WTC11 (cell line): Measurements from ENCODE around the gene DYNLT1. TPM values are rescaled to one million over a fixed set of nuclear protein-coding genes. Genes with fewer than 3 reads are reported as not detected.

Experiments used
- ATAC-seq: fragments of 200-7000 bp; cut with Tn5 transposase; 2 replicates; pipeline ENCODE4 v1.10.0; 2021; ENCODE audit warnings: mild to moderate bottlenecking, moderate library complexity
- CTCF ChIA-PET: fragments of 300-600 bp; sonication (Branson Sonifier 250); formaldehyde crosslinking; loops from one replicate; lab custom pipeline; 2021; ENCODE audit warnings: antibody characterized with exemption; lab: Charles Lee
- POLR2A ChIA-PET: fragments of 350-600 bp; sonication (Branson Sonifier 250); formaldehyde crosslinking; loops from one replicate; lab custom pipeline; 2021; ENCODE audit warnings: antibody characterized with exemption; lab: Charles Lee
- DNase-seq: peaks from one replicate; pipeline ENCODE4 v3.0.0; 2021; ENCODE audit warnings: low spot score
- H3K27ac Mint-ChIP-seq: 2 replicates; pipeline ENCODE4 v1.8.0; 2021; ENCODE audit warnings: mixed read lengths
- H3K27me3 Mint-ChIP-seq: 2 replicates; pipeline ENCODE4 v1.8.0; 2021; ENCODE audit warnings: low read depth, mild to moderate bottlenecking, moderate library complexity, mixed read lengths
- H3K36me3 Mint-ChIP-seq: 2 replicates; pipeline ENCODE4 v1.8.0; 2021; ENCODE audit warnings: mixed read lengths
- H3K4me1 Mint-ChIP-seq: 2 replicates; pipeline ENCODE4 v1.8.0; 2022; ENCODE audit warnings: mixed read lengths
- H3K4me3 Mint-ChIP-seq: 2 replicates; pipeline ENCODE4 v1.8.0; 2021; ENCODE audit warnings: mild to moderate bottlenecking, moderate library complexity, mixed read lengths
- H3K9me3 Mint-ChIP-seq: 2 replicates; pipeline ENCODE4 v1.8.0; 2021; ENCODE audit warnings: mixed read lengths
- ARID4B ChIP-seq: sonication (generic); formaldehyde crosslinking; IDR thresholded peaks from 2 replicates; pipeline ENCODE4 v1.8.0; 2023; ENCODE audit warnings: missing genetic modification reagents, mild to moderate bottlenecking, borderline replicate concordance
- ATF2 ChIP-seq: sonication (generic); formaldehyde crosslinking; IDR thresholded peaks from 2 replicates; pipeline ENCODE4 v1.8.1; 2022; ENCODE audit warnings: low read depth, missing genetic modification reagents, borderline replicate concordance
- ATF6 ChIP-seq: sonication (generic); formaldehyde crosslinking; IDR thresholded peaks from 2 replicates; pipeline ENCODE4 v1.8.1; 2023; ENCODE audit warnings: mild to moderate bottlenecking, missing genetic modification reagents
- CREB1 ChIP-seq: sonication (generic); formaldehyde crosslinking; IDR thresholded peaks from 2 replicates; pipeline ENCODE4 v1.8.0; 2023; ENCODE audit warnings: mild to moderate bottlenecking, missing genetic modification reagents
- HMGXB4 ChIP-seq: sonication (generic); formaldehyde crosslinking; IDR thresholded peaks from 2 replicates; pipeline ENCODE4 v1.8.1; 2023; ENCODE audit warnings: mild to moderate bottlenecking, moderate library complexity, missing genetic modification reagents
- MAX ChIP-seq: sonication (generic); formaldehyde crosslinking; IDR thresholded peaks from 2 replicates; pipeline ENCODE4 v1.8.0; 2022; ENCODE audit warnings: mild to moderate bottlenecking, missing genetic modification reagents
- SMAD4 ChIP-seq: sonication (generic); formaldehyde crosslinking; IDR thresholded peaks from 2 replicates; pipeline ENCODE4 v1.8.0; 2022; ENCODE audit warnings: mild to moderate bottlenecking, missing genetic modification reagents
- TEAD4 ChIP-seq: sonication (generic); formaldehyde crosslinking; IDR thresholded peaks from 2 replicates; pipeline ENCODE4 v1.8.0; 2022; ENCODE audit warnings: mild to moderate bottlenecking, missing genetic modification reagents
- ZMAT4 ChIP-seq: fragments of 250-450 bp; sonication (Bioruptor Pico); IDR thresholded peaks from 2 replicates; pipeline ENCODE4 v1.9.0; 2021; ENCODE audit warnings: mild to moderate bottlenecking
- ZNF416 ChIP-seq: fragments of 250-450 bp; sonication (Bioruptor Pico); IDR thresholded peaks from 2 replicates; pipeline ENCODE4 v1.9.0; 2021; ENCODE audit warnings: mild to moderate bottlenecking, inconsistent platforms
- total RNA-seq: library from RNA; stranded (reverse); gene quantifications from 3 replicates; pipeline ENCODE4 v1.2.3, GENCODE V29; 2021

The DYNLT1 gene
- total RNA-seq, 1 experiment from 2014 or later = 79.0 TPM

- ATAC-seq (no peak), DNase-seq (no peak)
- CTCF ChIA-PET = interaction anchor here (1.0 to 1.8 kb wide), 4 partner anchors 23 to 414 kb away, joined by 3 to 11 read pairs (median 5); no protein-coding TSS in a partner anchor
- POLR2A ChIA-PET = no interaction called here
- Mint-ChIP-seq H3K4me3 (no peak overlapping the region), H3K9me3 (no peaks in the 10 kb centered on the region), H3K27me3 (no peaks in the 10 kb centered on the region), H3K27ac (no peak overlapping the region), H3K36me3 (peaks cover 50% of the 10 kb centered on the region), H3K4me1 (peaks cover 23% of the 10 kb centered on the region)
- TF ChIP-seq MAX (no peak), ZMAT4 (CRISPR knock-in tag) (no peak), SMAD4 (CRISPR knock-in tag) (no peak)
- TF ChIP-seq, all 79 proteins: peak for 0
Observed at GRCh38 chr6:158628542-158628941, 16.0 kb downstream of the DYNLT1 start.

- POLR2A ChIA-PET = no interaction called here
- no peak overlapping the region for H3K4me3 Mint-ChIP-seq
- H3K4me1 Mint-ChIP-seq = peaks cover 23% of the 10 kb centered on the region
- DNase-seq (no peak), ATAC-seq (no peak)
- peaks cover 45% of the 10 kb centered on the region for H3K36me3 Mint-ChIP-seq
- no peaks in the 10 kb centered on the region for H3K9me3 Mint-ChIP-seq
- H3K27ac Mint-ChIP-seq = peak overlapping the region; percentile 12
- TF ChIP-seq TEAD4 (CRISPR knock-in tag) (no peak), ATF6 (CRISPR knock-in tag) (no peak), ATF2 (no peak)
- CTCF ChIA-PET = interaction anchor here (1.4 to 1.8 kb wide), 3 partner anchors 23 to 414 kb away, joined by 4 to 11 read pairs (median 6); no protein-coding TSS in a partner anchor
- H3K27me3 Mint-ChIP-seq = no peaks in the 10 kb centered on the region
Observed at GRCh38 chr6:158627940-158628211, 16.7 kb downstream of the DYNLT1 start.

GRCh38 chr6:158627168-158627939 lies 17.2 kb downstream of the DYNLT1 start:
- DNase-seq (no peak), ATAC-seq (no peak)
- Mint-ChIP-seq H3K4me1 (peaks cover 23% of the 10 kb centered on the region), H3K27me3 (no peaks in the 10 kb centered on the region), H3K36me3 (peaks cover 46% of the 10 kb centered on the region), H3K4me3 (no peak overlapping the region), H3K27ac (peak overlapping the region; percentile 12), H3K9me3 (no peaks in the 10 kb centered on the region)
- CTCF ChIA-PET = no interaction called here
- POLR2A ChIA-PET = no interaction called here
- no peak for TF ChIP-seq HMGXB4 (CRISPR knock-in tag)
- TF ChIP-seq ARID4B (CRISPR knock-in tag) = no peak
- TF ChIP-seq CREB1 (CRISPR knock-in tag) = no peak
- TF ChIP-seq ZNF416 (CRISPR knock-in tag) = no peak
- TF ChIP-seq, all 79 proteins: peak for 0
